HG03520 (cell line): Measurements from ENCODE around the gene BRCA2.

Experiments
- ATAC-seq: cut with Tn5 transposase; IDR thresholded peaks from one replicate; pipeline ENCODE4 v1.9.1; 2021; ENCODE audit warnings: mild to moderate bottlenecking, moderate library complexity; ENCODE audit not compliant: unreplicated experiment

The BRCA2 gene

GRCh38 chr13:32384702-32385101, 69.4 kb downstream of the BRCA2 start:
- ATAC-seq = no peak

- no peak for ATAC-seq
Observed at GRCh38 chr13:32385410-32385809, 70.1 kb downstream of the BRCA2 start.

- ATAC-seq = no peak
Observed at GRCh38 chr13:32390048-32390447, 74.7 kb downstream of the BRCA2 start.

GRCh38 chr13:32390484-32390883, 75.2 kb downstream of the BRCA2 start:
- no peak for ATAC-seq

- no peak for ATAC-seq
Observed at GRCh38 chr13:32391101-32391619, 75.9 kb downstream of the BRCA2 start.

- no peak for ATAC-seq
Observed at GRCh38 chr13:32403108-32403507, 87.8 kb downstream of the BRCA2 start.

- no peak for ATAC-seq
Observed at GRCh38 chr13:32407854-32408253, 92.5 kb downstream of the BRCA2 start.

GRCh38 chr13:32408296-32409000, 93.1 kb downstream of the BRCA2 start:
- no peak for ATAC-seq

GRCh38 chr13:32409001-32409313, 93.6 kb downstream of the BRCA2 start:
- ATAC-seq = no peak

GRCh38 chr13:32409561-32410421, 94.5 kb downstream of the BRCA2 start:
- ATAC-seq = no peak

- no peak for ATAC-seq
Observed at GRCh38 chr13:32413284-32413683, 98.0 kb downstream of the BRCA2 start.

- ATAC-seq = no peak
Observed at GRCh38 chr13:32414580-32414979, 99.3 kb downstream of the BRCA2 start.

GRCh38 chr13:32415019-32415418, 99.7 kb downstream of the BRCA2 start:
- ATAC-seq = no peak

- no peak for ATAC-seq
Observed at GRCh38 chr13:32417995-32418394, 102.7 kb downstream of the BRCA2 start.

GRCh38 chr13:32419862-32420261, 104.6 kb downstream of the BRCA2 start:
- no peak for ATAC-seq

- no peak for ATAC-seq
Observed at GRCh38 chr13:32423592-32423991, 108.3 kb downstream of the BRCA2 start.

- ATAC-seq = no peak
Observed at GRCh38 chr13:32425158-32425557, 109.8 kb downstream of the BRCA2 start.

GRCh38 chr13:32426191-32426989, 111.1 kb downstream of the BRCA2 start:
- ATAC-seq = no peak

GRCh38 chr13:32426990-32427851, 111.9 kb downstream of the BRCA2 start:
- peak; percentile 7 for ATAC-seq

- ATAC-seq = peak; percentile 67
Observed at GRCh38 chr13:32427852-32428580, 112.7 kb downstream of the BRCA2 start, which contains the start of gene N4BP2L1. Gene N4BP2L1, minus strand, starts transcription at chr13:32428130. Its CDS starts 48 bp downstream, at chr13:32428082.
